ENCODE measurements around the gene ENTPD5.
"Not testable (repeated sequence)": the region's sequence is repeated elsewhere in the genome, so short reads cannot be mapped to it uniquely, and the experiment has no call there.

ENTPD5 gene

GRCh38 chr14:73943083-73943482 is 76.0 kb downstream of the ENTPD5 start:
- DNase-seq (ENCODE audit: low read depth) = no peak

- DNase-seq (ENCODE audit: low read depth) = no peak
Observed at GRCh38 chr14:73942180-73942579, 76.9 kb downstream of the ENTPD5 start.

DNA sequence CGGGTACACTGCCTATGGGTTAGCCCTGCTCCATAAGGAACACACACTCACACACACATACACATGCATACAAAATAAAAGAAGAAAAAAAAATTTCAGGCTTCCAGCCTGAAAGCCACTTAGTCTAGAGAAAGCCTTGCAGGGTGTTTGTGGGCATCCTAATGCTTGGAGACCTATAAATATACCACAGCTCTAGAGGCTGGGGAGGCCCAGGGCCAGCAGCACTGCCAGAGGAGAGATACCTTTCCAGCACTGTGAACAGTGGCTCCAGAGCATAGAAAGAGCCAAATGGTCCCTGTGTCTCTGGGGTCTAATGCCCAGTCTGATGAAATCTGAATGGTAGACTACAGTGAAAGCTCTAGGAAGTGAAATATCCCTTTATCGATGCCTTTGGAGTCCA is 82.1 kb downstream of the ENTPD5 start:
- DNase-seq (ENCODE audit: low read depth) = no peak

- DNase-seq (ENCODE audit: low read depth) = no peak
Observed at GRCh38 chr14:73936548-73936947, 82.5 kb downstream of the ENTPD5 start.

DNA sequence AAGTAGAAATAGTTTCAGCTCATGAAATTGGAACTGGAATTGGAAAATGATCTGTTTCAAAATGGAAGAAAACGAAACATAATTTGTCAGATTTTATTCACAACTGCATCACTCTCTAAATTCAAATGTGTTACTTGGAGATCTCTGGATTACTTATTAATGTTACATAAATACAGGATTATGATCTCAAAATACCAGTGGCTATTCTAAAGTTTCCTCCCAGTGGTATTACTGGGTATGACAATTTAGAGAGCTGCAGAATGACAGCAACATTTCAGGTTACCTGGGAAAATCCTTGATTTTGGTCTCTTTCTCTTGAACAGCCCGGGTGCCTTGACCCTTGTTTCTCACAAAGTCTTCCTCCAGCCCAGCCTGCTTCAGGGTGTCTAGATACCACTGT is 83.4 kb downstream of the ENTPD5 start:
- no peak for DNase-seq (ENCODE audit: low read depth)

DNA sequence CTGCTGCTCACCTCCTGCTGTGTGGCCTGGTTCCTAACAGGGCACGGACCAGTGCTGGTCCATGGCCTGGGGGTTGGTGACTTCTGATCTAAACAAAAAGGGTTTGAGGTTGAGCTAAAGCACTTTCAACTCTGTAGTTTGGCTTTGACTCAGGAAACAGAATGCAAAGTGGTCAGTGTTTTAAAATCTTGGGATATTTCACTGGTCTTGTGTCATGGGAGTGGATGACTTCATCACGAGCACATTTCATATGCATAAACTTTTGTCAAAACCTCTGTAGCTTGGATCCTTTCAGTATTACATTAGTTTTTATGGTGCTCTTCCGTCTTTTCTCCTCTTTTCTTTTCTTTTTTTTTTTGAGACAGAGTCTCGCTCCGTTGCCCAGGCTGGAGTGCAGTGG is 94.8 kb downstream of the ENTPD5 start:
- no peak for DNase-seq (ENCODE audit: low read depth)

- DNase-seq (ENCODE audit: low read depth) = not testable (repeated sequence)
Observed at GRCh38 chr14:73919457-73919856, 99.6 kb downstream of the ENTPD5 start.

DNA sequence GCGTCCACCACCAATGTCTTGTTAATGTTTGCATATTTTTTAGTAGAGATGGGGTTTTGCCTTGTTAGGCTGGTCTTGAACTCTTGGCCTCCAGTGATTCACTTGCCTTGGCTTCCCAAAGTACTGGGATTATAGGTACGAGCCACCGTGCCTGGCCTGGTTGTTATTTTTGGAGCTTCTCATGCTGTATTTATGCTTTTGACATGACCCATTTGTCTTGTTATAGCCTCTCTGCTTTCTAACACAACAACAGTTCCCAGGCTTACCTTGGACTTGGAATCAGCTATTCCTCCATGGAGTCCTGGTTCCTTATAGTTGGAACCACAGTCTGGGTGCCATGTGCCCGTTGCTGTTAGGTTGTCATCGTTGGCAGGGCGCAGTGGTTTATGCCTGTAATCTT is 102.8 kb downstream of the ENTPD5 start:
- no peak for DNase-seq (ENCODE audit: low read depth)

GRCh38 chr14:73913256-73913655 is 105.8 kb downstream of the ENTPD5 start:
- no peak for DNase-seq (ENCODE audit: low read depth)

- DNase-seq (ENCODE audit: low read depth) = no peak
Observed at GRCh38 chr14:73909681-73910080, 109.4 kb downstream of the ENTPD5 start.
